B cell (primary cell): ENCODE results near the gene STAT2. TPM values are rescaled to one million over a fixed set of nuclear protein-coding genes. Genes with fewer than 3 reads are reported as not detected.
A peak's percentile ranks its signal among the peaks of the same experiment; 100 is the strongest.
"Not testable (repeated sequence)": the region's sequence is repeated elsewhere in the genome, so short reads cannot be mapped to it uniquely, and the experiment has no call there.

Experiments used
- ATAC-seq: fragments of 200-7000 bp; cut with Tn5 transposase; one replicate; pipeline ENCODE4 v1.10.0; 2021; ENCODE audit warnings: low read depth, mild to moderate bottlenecking, moderate number of reproducible peaks, moderate library complexity
- CTCF ChIA-PET: fragments of 350-600 bp; sonication (Branson Sonifier 250); formaldehyde crosslinking; loops from one replicate; lab custom pipeline; 2021; ENCODE audit warnings: antibody characterized with exemption, inconsistent platforms; lab: Charles Lee
- POLR2A ChIA-PET: fragments of 350-600 bp; sonication (Branson Sonifier 250); formaldehyde crosslinking; loops from one replicate; lab custom pipeline; 2021; ENCODE audit warnings: antibody characterized with exemption; lab: Charles Lee
- DNase-seq: peaks from one replicate; pipeline ENCODE4 v3.0.0; 2013
- H2AFZ ChIP-seq: 2 replicates; pipeline ENCODE4 v1.6.1; 2012; ENCODE audit warnings: mild to moderate bottlenecking, low read depth, low read length; ENCODE audit not compliant: insufficient read depth, poor library complexity, severe bottlenecking
- H3K27ac ChIP-seq, 2 donors: 1 replicate in 1 of 2; 2 replicates in 1 of 2; pipeline ENCODE4 v1.5.1; 2012 to 2013; ENCODE audit warnings: low read length in 2 of 2, mild to moderate bottlenecking in 2 of 2, moderate library complexity in 1 of 2
- H3K27me3 ChIP-seq, 4 experiments: fragments of 200-600 bp in 1 of 4; sonication (generic) in 1 of 4; replicated peaks in 1 of 4; 1 replicate in 2 of 4; 2 replicates in 2 of 4; pipeline versions ENCODE4 v1.6.1 to v1.7.0; 2013 to 2016; ENCODE audit warnings: low read length in 3 of 4, mild to moderate bottlenecking in 2 of 4, mixed read lengths in 1 of 4, moderate library complexity in 1 of 4; ENCODE audit not compliant: insufficient read depth in 4 of 4, control insufficient read depth in 3 of 4; ENCODE audit errors: control extremely low read depth in 1 of 4
- H3K36me3 ChIP-seq, 2 experiments: replicated peaks in 1 of 2; 1 replicate in 1 of 2; 2 replicates in 1 of 2; pipeline versions ENCODE4 v1.6.1 to v1.7.1; 2013; ENCODE audit warnings: low read length in 1 of 2; ENCODE audit not compliant: insufficient read depth in 2 of 2, control insufficient read depth in 1 of 2; ENCODE audit errors: control extremely low read depth in 1 of 2, extremely low read depth in 1 of 2
- H3K4me1 ChIP-seq, 2 donors: fragments of 200-600 bp in 1 of 2; sonication (generic) in 1 of 2; 1 replicate in 1 of 2; 2 replicates in 1 of 2; pipeline versions ENCODE4 v1.5.1 to v1.6.1; 2013 to 2017; ENCODE audit warnings: low read length in 2 of 2; ENCODE audit not compliant: control insufficient read depth in 2 of 2, insufficient read depth in 2 of 2
- H3K4me2 ChIP-seq: replicated peaks from 2 replicates; pipeline ENCODE3; 2012; ENCODE audit warnings: mild to moderate bottlenecking, low read depth, low read length; ENCODE audit not compliant: poor library complexity, severe bottlenecking
- H3K4me3 ChIP-seq, 5 experiments: fragments of 200-600 bp in 1 of 5; sonication (generic) in 1 of 5; 1 replicate in 3 of 5; 2 replicates in 2 of 5; pipeline versions ENCODE4 v1.5.1 to v1.7.0; 2011 to 2016; ENCODE audit warnings: low read length in 4 of 5, mild to moderate bottlenecking in 4 of 5, low read depth in 2 of 5, control low read depth in 1 of 5, moderate library complexity in 1 of 5; ENCODE audit not compliant: insufficient read depth in 1 of 5; ENCODE audit errors: control extremely low read depth in 1 of 5, extremely low read depth in 1 of 5
- H3K79me2 ChIP-seq: fragments of 200-600 bp; sonication (generic); one replicate; pipeline ENCODE4 v1.6.0; 2016; ENCODE audit warnings: low read length; ENCODE audit not compliant: control insufficient read depth, insufficient read depth
- H3K9ac ChIP-seq: fragments of 200-600 bp; sonication (generic); 2 replicates; pipeline ENCODE4 v1.6.1; 2017; ENCODE audit warnings: mild to moderate bottlenecking, low read length, moderate library complexity
- H3K9me3 ChIP-seq, 3 donors: one replicate each; pipeline versions ENCODE4 v1.6.1 to v1.7.1; 2013; ENCODE audit warnings: low read length in 2 of 3; ENCODE audit not compliant: control insufficient read depth in 2 of 3, insufficient read depth in 1 of 3; ENCODE audit errors: control extremely low read depth in 1 of 3
- H4K20me1 ChIP-seq: 2 replicates; pipeline ENCODE4 v1.6.0; 2012; ENCODE audit warnings: mild to moderate bottlenecking, low read length; ENCODE audit not compliant: insufficient read depth, control insufficient read depth, poor library complexity, severe bottlenecking
- H3K27ac Mint-ChIP-seq: one replicate; pipeline ENCODE4 v1.8.0; 2021; ENCODE audit warnings: mixed read lengths
- H3K27me3 Mint-ChIP-seq: one replicate; pipeline ENCODE4 v1.8.0; 2021; ENCODE audit warnings: mixed read lengths
- H3K4me1 Mint-ChIP-seq: one replicate; pipeline ENCODE4 v1.8.0; 2021; ENCODE audit warnings: mixed read lengths
- H3K4me3 Mint-ChIP-seq: one replicate; pipeline ENCODE4 v1.8.0; 2021; ENCODE audit warnings: mixed read lengths
- H3K9me3 Mint-ChIP-seq: one replicate; pipeline ENCODE4 v1.8.0; 2022; ENCODE audit warnings: mixed read lengths; ENCODE audit not compliant: insufficient read depth
- CTCF ChIP-seq: fragments of 200-600 bp; IDR thresholded peaks from one replicate; pipeline ENCODE4 v1.8.0; 2022; ENCODE audit warnings: antibody characterized with exemption, mild to moderate bottlenecking
- EZH2 ChIP-seq: IDR thresholded peaks from 2 replicates; pipeline ENCODE4 v1.6.1; 2012; ENCODE audit warnings: borderline replicate concordance, low read depth, mild to moderate bottlenecking, moderate library complexity, low read length; ENCODE audit not compliant: insufficient read depth, poor library complexity, severe bottlenecking
- WGBS: methylation state at CpG from one replicate; pipeline ENCODE4 v1.1.5; 2013; ENCODE audit warnings: missing lambda C conversion rate; ENCODE audit not compliant: insufficient coverage; 5-methylcytosine and 5-hydroxymethylcytosine counted together
- intact Hi-C: fragments of 100-400 bp; cut with micrococcal nuclease; formaldehyde crosslinking; loops from one replicate; pipeline ENCODE4 v1.10.0; 2022
- polyA plus RNA-seq: library from polyadenylated mRNA; depleted of rRNA; stranded (reverse); fragments of >200 nt; gene quantifications from 2 replicates; pipeline ENCODE4 v1.2.3, GENCODE V29; 2012
- total RNA-seq, 2 donors: library from RNA; stranded (reverse); fragments of 120-200 nt in 1 of 2; gene quantifications; 1 replicate in 1 of 2; 2 replicates in 1 of 2; pipeline versions ENCODE4 v1.2.3 to v1.2.4, GENCODE V29; 2013 to 2022

The STAT2 gene
- total and polyA plus RNA-seq, 2 donors (not counting 1 experiment from before 2014, with no cell fraction given): 261 to 298 TPM

DNA sequence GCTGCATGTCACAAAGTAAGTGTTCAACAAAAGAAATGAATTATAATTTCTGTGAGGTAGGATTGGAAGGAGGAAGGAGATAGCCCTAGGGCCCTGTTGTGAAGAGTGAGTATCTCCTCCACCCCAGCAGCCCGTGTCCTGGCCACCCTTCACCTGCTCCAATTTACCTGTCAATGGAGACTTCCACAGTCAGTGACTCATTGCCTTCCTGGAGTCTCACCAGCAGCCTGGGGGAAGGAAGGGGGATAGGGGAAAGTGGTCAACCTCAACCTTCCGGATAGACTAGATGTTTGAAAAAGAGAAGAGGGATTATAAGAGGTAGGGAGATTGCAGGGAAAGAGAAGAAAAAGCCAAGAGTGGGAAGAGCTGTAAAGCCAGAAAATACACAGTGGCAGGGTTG lies 9.2 kb downstream of the STAT2 start:
- no peak for DNase-seq
- H3K27me3 ChIP-seq: no peaks in the 10 kb centered on the region
- WGBS: 100% methylated on average over 1 of the region's 2 CpGs
- H3K79me2 ChIP-seq: peaks cover 14% of the 10 kb centered on the region
- no peak overlapping the region for H3K27ac ChIP-seq
- peaks cover under 1% of the 10 kb centered on the region for H4K20me1 ChIP-seq
- H3K4me3 Mint-ChIP-seq: no peak overlapping the region
- no peak overlapping the region for H3K9ac ChIP-seq
- TF ChIP-seq CTCF (no peak), EZH2 (no peak)
- POLR2A ChIA-PET: no interaction called here
- H3K4me2 ChIP-seq: no peak overlapping the region
- H3K9me3 ChIP-seq: no peaks in the 10 kb centered on the region
- no peaks in the 10 kb centered on the region for H3K4me1 ChIP-seq
- intact Hi-C loops: no loop called here
- CTCF ChIA-PET: interaction anchor here (1.8 to 2.6 kb wide), 2 partner anchors 8 to 114 kb away, joined by 5 to 11 read pairs; partner anchors contain the start of gene STAT2
- H3K4me1 Mint-ChIP-seq: peaks cover under 1% of the 10 kb centered on the region
- no peak overlapping the region for H2AFZ ChIP-seq
- no peak overlapping the region for H3K4me3 ChIP-seq
- H3K36me3 ChIP-seq: peaks cover 14 to 84% of the 10 kb centered on the region in 2 experiments
- ATAC-seq: no peak
- H3K27ac Mint-ChIP-seq: peak overlapping the region; percentile 32
- no peaks in the 10 kb centered on the region for H3K9me3 Mint-ChIP-seq
- no peaks in the 10 kb centered on the region for H3K27me3 Mint-ChIP-seq

DNA sequence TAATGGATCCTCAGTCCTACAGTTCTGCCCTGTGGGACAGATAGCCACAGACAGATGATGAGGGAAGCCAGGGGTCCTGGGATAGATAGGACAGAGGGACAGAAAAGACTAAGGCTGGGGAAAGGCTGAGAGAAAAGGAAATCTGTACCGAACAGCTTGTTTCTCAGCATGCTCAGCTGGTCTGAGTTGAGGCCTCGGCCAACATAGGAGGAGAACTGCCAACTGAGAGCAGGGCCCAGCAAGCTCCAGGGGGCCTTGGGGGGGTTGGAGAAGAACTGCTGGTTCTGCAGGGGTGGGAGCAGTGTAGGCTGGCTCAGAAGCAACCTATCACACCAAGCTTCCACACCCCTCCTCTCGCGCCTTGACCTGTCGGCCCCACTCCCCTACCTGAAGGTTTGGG lies 11.1 kb downstream of the STAT2 start:
- ATAC-seq (no peak), DNase-seq (no peak)
- Mint-ChIP-seq H3K4me1 (no peaks in the 10 kb centered on the region), H3K27me3 (no peaks in the 10 kb centered on the region), H3K27ac (no peak overlapping the region), H3K4me3 (no peak overlapping the region), H3K9me3 (no peaks in the 10 kb centered on the region)
- no peak overlapping the region for H3K4me2 ChIP-seq
- no peaks in the 10 kb centered on the region for H4K20me1 ChIP-seq
- TF ChIP-seq CTCF: no peak
- TF ChIP-seq EZH2: no peak
- no peak overlapping the region for H3K4me3 ChIP-seq
- peaks cover 3 to 75% of the 10 kb centered on the region in 2 experiments for H3K36me3 ChIP-seq
- H3K79me2 ChIP-seq: no peaks in the 10 kb centered on the region
- H2AFZ ChIP-seq: no peak overlapping the region
- no peaks in the 10 kb centered on the region for H3K9me3 ChIP-seq
- WGBS: 97% methylated on average over 4 of the region's 5 CpGs
- H3K9ac ChIP-seq: no peak overlapping the region
- POLR2A ChIA-PET: interaction anchor here (0.6 to 1.1 kb wide), 2 partner anchors 33 to 102 kb away, joined by 3 read pairs; partner anchors contain the start of gene CNPY2
- H3K27me3 ChIP-seq: no peaks in the 10 kb centered on the region
- no peak overlapping the region for H3K27ac ChIP-seq
- H3K4me1 ChIP-seq: no peaks in the 10 kb centered on the region
- CTCF ChIA-PET: interaction anchor here (2.6 kb wide), 1 partner anchor 10 kb away, joined by 11 read pairs; the partner anchor contains the start of gene STAT2
- intact Hi-C loops: no loop called here

DNA sequence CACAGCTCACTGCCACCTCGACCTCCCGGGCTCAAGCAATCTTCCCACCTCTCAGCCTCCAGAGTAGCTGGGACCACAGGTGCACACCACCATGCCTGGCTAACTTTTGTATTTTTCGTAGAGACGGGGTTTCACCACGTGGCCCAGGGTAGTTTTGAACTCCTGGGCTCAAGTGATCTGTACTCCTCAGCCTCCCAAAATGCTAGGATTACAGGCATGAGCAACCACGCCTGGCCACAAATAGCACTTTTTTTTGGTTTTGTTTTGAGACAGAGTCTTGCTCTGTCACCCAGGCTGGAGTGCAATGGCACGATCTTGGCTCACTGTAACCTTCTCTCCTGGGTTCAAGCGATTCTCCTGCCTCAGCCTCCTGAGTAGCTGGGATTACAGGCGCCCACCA lies 12.7 kb downstream of the STAT2 start:
- not testable (repeated sequence) for H3K27me3 Mint-ChIP-seq, H3K4me3 Mint-ChIP-seq

More for the DNA sequence above, 12.7 kb downstream of the STAT2 start:
- H3K79me2 ChIP-seq, DNase-seq, H4K20me1 ChIP-seq, ATAC-seq, H3K4me1 ChIP-seq, H3K4me3 ChIP-seq, H3K9ac ChIP-seq, intact Hi-C loops, H3K27me3 ChIP-seq, H3K4me1 Mint-ChIP-seq, H3K4me2 ChIP-seq, H3K9me3 ChIP-seq, H2AFZ ChIP-seq, POLR2A ChIA-PET, H3K9me3 Mint-ChIP-seq, H3K27ac ChIP-seq: not testable (repeated sequence)
- WGBS: 83% methylated on average over 7 of the region's 9 CpGs
- peak overlapping the region; percentile 10 for H3K27ac Mint-ChIP-seq
- peaks cover 3 to 79% of the 10 kb centered on the region in 2 experiments for H3K36me3 ChIP-seq
- CTCF ChIA-PET: interaction anchor here (1.1 to 1.7 kb wide), 2 partner anchors 31 to 117 kb away, joined by 3 to 7 read pairs; partner anchors contain the start of gene CNPY2
